22Rv1 (cell line): ENCODE measurements around the gene RBBP9.
A peak's percentile ranks its signal among the peaks of the same experiment; 100 is the strongest.
"Not testable (repeated sequence)": the region's sequence is repeated elsewhere in the genome, so short reads cannot be mapped to it uniquely, and the experiment has no call there.

Source experiments
- H3K27ac ChIP-seq: fragments of 450-650 bp; 2 replicates; pipeline ENCODE4 v1.5.1; 2017
- ZFX ChIP-seq: fragments of 450-650 bp; IDR thresholded peaks from 2 replicates; pipeline ENCODE4 v1.6.1; 2017; ENCODE audit warnings: antibody characterized with exemption, borderline replicate concordance
- TF ChIP-seq, protein P1 (sequence below): fragments of 450-650 bp; IDR thresholded peaks from 2 replicates; pipeline ENCODE4 v1.5.1; 2017; ENCODE audit warnings: mild to moderate bottlenecking

RBBP9 gene

DNA sequence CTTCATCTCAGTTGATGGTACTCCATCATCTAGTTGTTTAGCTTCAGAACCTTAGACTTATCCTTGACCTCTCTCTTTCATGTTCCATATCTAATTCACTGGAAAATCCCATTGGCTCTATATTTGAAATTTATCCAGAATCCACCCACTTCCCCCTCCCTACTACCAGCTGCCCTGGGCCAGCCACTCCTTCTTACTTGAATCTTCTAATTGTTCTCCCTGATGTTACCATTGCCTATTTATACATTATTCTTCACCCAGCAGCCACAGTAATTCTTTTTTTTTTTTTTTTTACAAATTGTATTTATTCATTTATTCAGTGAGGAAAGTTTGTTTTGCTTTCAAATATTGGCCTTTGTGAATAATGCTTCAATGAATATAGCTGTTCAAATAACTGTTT lies 18.9 kb upstream of the RBBP9 start:
- TF ChIP-seq, protein P1, sequence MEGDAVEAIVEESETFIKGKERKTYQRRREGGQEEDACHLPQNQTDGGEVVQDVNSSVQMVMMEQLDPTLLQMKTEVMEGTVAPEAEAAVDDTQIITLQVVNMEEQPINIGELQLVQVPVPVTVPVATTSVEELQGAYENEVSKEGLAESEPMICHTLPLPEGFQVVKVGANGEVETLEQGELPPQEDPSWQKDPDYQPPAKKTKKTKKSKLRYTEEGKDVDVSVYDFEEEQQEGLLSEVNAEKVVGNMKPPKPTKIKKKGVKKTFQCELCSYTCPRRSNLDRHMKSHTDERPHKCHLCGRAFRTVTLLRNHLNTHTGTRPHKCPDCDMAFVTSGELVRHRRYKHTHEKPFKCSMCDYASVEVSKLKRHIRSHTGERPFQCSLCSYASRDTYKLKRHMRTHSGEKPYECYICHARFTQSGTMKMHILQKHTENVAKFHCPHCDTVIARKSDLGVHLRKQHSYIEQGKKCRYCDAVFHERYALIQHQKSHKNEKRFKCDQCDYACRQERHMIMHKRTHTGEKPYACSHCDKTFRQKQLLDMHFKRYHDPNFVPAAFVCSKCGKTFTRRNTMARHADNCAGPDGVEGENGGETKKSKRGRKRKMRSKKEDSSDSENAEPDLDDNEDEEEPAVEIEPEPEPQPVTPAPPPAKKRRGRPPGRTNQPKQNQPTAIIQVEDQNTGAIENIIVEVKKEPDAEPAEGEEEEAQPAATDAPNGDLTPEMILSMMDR, result no peak
- TF ChIP-seq ZFX, result no peak
- H3K27ac ChIP-seq, result no peak overlapping the region

DNA sequence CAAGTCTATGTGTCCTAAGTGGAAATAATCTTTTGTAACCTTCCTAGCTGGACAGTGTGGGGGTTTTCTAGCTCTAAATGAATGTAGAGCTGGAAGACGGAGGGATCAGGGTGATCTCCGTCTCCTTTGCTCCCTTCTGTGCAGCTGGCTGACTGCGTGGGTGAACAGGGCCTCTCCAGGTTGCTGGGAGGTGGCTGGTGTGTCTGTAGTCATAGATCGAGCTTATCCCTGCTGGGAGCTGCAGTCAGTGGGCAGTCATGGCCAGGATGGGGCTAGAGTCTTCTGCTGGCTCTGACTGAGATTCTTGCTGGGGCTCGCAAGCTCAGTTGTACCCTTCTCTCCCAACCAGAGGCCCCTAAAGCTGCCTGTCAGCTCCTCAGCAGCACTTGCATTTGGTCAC lies 17.1 kb upstream of the RBBP9 start:
- no peak for TF ChIP-seq ZFX
- TF ChIP-seq, protein P1, result no peak
- H3K27ac ChIP-seq, result no peak overlapping the region

DNA sequence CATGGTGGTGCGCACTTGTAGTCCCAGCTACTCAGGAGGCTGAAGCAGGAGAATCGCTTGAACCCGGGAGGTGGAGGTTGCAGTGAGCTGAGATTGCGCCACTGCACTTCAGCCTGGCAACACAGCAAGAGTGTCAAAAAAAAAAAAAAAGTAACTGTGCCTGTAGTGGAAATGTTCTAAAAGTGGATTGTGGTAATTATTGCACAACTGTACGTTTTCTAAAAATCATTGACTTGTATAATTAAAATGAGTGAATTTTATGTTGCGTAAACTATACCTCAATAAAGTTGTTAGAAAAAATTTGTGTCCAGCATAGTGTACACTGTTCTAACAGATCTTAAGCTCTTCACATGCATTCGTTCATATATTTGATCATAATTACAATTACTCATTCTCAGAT lies 16.2 kb upstream of the RBBP9 start:
- no peak overlapping the region for H3K27ac ChIP-seq
- no peak for TF ChIP-seq ZFX

DNA sequence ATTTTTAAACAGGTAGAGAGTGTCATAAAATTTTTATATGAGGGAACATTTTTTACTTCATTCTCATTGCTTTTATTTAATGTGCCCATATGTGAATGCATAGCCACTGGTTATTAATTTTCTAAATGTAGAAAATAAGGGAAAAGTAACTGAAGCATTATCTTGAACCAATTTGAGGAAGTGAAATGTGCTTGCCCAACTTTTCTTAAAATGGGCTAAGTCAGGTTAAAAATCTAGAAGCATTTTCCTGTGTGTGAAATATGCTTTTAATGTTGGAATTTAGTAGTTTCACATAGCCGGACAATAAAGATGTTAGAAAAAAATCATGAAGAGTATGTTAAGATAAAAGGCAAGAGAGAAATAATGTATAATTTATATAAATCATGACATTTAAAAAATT lies 14.5 kb upstream of the RBBP9 start:
- TF ChIP-seq, protein P1, result no peak
- TF ChIP-seq ZFX, result no peak
- no peak overlapping the region for H3K27ac ChIP-seq

DNA sequence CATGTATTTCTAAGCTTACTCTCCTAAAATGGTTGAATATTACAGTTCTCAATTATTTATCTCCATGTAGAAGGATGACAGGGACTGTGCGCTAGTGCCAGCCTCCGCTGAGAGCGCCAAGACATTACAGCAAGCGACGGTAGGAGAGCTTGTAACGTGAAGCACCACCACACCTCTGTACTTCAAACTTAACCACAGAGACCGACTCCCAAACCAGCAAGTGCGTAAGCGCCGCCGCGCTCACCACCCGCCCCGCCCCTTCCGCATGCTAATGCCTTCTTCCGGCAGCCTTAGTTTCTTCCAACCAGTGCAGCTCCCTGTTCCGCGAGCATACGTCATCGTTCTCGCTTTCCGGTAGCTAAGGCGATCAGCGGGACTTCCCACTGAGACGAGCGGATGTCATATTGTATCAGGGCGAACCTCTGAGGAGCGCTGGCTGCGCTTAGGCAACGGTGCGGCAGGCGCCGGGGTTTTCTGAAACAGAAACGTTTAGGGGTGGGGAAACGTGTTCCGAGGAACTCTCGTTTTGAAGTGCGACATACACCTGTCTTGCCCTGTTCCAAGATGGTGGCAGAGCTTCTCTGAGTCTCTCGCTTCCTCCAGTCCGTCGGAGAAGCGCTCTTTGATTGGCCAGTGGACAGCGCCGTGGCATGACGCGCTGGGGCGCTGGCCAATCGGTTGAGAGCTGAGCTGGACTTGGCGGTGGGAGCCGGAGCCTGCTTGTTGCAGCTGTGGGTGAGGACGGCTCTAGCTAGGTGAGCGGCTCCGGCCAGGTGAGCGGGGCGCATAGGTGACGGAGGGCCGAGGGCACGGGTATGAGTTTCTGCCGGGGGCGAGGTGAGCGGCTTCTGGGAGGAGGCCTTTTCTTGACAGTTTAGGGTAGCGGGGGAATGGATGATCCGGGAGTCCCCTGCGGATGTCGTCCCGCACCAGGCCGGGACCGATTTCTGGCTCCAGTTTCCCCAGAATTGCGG lies 10.5 kb upstream of the RBBP9 start, which contains the start of gene SEC23B:
SEC23B (plus strand) TSS at position 723 of the 974 bp plus-strand sequence. CDS start 2,896 bp downstream, outside the sequence.
- TF ChIP-seq, protein P1, result no peak
- no peak for TF ChIP-seq ZFX
- H3K27ac ChIP-seq, result peak within 1 kb of the TSS; percentile 96

DNA sequence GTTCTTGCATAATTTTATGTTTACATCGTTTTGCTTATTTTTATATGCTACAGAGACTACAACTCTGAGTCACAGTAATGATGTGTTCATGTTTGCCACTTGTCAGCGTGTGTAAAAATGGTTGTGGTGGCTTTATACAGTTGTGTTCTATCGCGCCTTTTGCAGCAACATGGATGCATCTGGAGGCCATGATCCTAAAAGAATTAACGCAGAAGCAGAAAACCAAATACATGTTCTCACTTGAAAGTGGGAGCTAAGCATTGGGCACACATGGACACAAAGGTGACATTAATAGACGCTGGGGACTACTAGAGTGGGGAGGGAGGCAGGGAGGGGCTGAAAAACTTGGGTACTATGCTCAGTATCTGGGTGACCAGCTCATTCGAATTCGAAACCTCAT lies 9.7 kb upstream of the RBBP9 start:
- peak overlapping the region; percentile 96 for H3K27ac ChIP-seq
- no peak for TF ChIP-seq ZFX
- TF ChIP-seq, protein P1, result no peak

DNA sequence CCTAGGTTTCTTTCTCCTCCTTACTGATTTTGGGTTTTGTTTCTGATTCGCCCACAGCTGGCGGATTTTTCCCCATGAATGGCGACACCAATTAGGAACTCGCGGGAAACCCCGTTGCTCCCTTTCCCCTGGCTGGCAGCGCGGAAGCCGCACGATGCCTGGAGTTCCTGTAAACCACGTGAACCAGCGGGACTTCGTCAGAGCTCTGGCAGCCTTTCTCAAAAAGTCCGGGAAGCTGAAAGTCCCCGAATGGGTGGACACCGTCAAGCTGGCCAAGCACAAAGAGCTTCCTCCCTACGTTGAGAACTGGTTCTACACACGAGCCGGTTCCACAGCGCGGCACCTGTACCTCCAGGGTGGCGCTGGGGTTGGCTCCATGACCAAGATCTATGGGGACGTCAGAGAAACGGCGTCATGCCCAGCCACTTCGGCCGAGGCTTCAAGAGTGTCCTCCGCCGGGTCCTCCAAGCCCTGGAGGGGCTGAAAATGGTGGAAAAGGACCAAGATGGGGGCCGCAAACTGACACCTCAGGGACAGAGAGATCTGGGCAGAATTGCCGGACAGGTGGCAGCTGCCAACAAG lies 7.5 kb upstream of the RBBP9 start:
- TF ChIP-seq ZFX, result no peak
- TF ChIP-seq, protein P1, result no peak
- H3K27ac ChIP-seq, result no peak overlapping the region

DNA sequence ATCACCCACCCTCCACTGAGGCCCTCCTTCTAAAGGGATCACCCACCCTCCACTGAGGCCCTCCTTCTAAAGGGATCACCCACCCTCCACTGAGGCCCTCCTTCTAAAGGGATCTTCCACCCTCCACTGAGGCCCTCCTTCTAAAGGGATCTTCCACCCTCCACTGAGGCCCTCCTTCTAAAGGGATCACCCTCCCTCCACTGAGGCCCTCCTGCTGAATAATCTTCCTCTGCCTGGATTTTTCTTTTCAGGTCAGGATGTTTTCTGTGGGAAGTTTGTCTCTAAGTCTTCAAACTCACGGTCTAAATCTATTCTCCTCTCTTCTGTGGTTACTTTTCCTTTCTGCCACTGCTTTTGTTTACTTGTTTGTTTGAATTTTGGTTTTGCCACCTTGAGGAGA lies 4.6 kb upstream of the RBBP9 start:
- not testable (repeated sequence) for H3K27ac ChIP-seq
